K562 (cell line): Measurements from ENCODE around the gene TYRP1. TPM values are rescaled to one million over a fixed set of nuclear protein-coding genes. Genes with fewer than 3 reads are reported as not detected.

Experiments used
- ATAC-seq: fragments of 200-7000 bp; cut with Tn5 transposase; 3 replicates; pipeline ENCODE4 v1.9.1; 2020; ENCODE audit warnings: moderate library complexity
- BruUV-seq: library from RNA; stranded (reverse); fragments of 400-500 nt; replicated peaks from 2 replicates; lab custom pipeline; 2021; lab: Mats Ljungman, UMichigan
- CTCF ChIA-PET: fragments of 300-600 bp; formaldehyde crosslinking; extraction: SDS; loops from one replicate; lab custom pipeline; 2021; ENCODE audit warnings: low intra/inter-chr PET ratio; lab: Yijun Ruan, JAX
- POLR2A ChIA-PET: fragments of 300-600, 350-650 bp; sonication (Branson Sonifier 250); formaldehyde crosslinking; extraction: SDS; loops from one replicate; lab custom pipeline; 2021; ENCODE audit warnings: antibody characterized with exemption, inconsistent platforms; lab: Yijun Ruan, JAX
- DNase-seq, 4 experiments: peaks; one replicate each; pipeline versions ENCODE4 v3.0.0 to v3.0.0-alpha.2; 2011 to 2018; ENCODE audit warnings: low spot score in 3 of 4, mixed read lengths in 3 of 4; ENCODE audit errors: extremely low read depth in 1 of 4
- FAIRE-seq: peaks from 2 replicates; lab custom pipeline; 2011; peaks lifted over from hg19 to GRCh38; lab: Jason Lieb, UNC
- H2AFZ ChIP-seq: 2 replicates; pipeline ENCODE4 v1.6.0; 2011; ENCODE audit warnings: low read depth, low read length, control low read depth, inconsistent platforms
- H3K27ac ChIP-seq: fragments of 200-600 bp; 3 replicates; pipeline ENCODE4 v1.8.0; 2011; ENCODE audit warnings: low read depth, mild to moderate bottlenecking, control low read depth, inconsistent platforms, low read length, moderate library complexity, mixed read lengths; ENCODE audit errors: extremely low read depth
- H3K27me3 ChIP-seq, 2 experiments: fragments of 300-600 bp in 1 of 2; 2 replicates in 1 of 2; 3 replicates in 1 of 2; pipeline versions ENCODE4 v1.6.0 to v1.8.0; 2011; ENCODE audit warnings: inconsistent platforms in 2 of 2, low read length in 2 of 2, mild to moderate bottlenecking in 1 of 2, mixed read lengths in 1 of 2, moderate library complexity in 1 of 2; ENCODE audit not compliant: control insufficient read depth in 2 of 2, insufficient read depth in 2 of 2
- H3K36me3 ChIP-seq: fragments of 300-600 bp; 3 replicates; pipeline ENCODE4 v1.8.0; 2011; ENCODE audit warnings: mild to moderate bottlenecking, low read length, inconsistent platforms; ENCODE audit not compliant: control insufficient read depth, insufficient read depth
- H3K4me1 ChIP-seq, 2 experiments: fragments of 200-600 bp in 1 of 2; replicated peaks in 1 of 2; 2 replicates in 1 of 2; 3 replicates in 1 of 2; pipeline versions ENCODE4 v1.5.1 to v1.8.0; 2011; ENCODE audit warnings: inconsistent platforms in 2 of 2, low read length in 2 of 2, mild to moderate bottlenecking in 1 of 2, mixed read lengths in 1 of 2, moderate library complexity in 1 of 2; ENCODE audit not compliant: control insufficient read depth in 2 of 2, insufficient read depth in 2 of 2
- H3K4me2 ChIP-seq: 2 replicates; pipeline ENCODE4 v1.6.1; 2011; ENCODE audit warnings: low read length, control low read depth, inconsistent platforms, mixed read lengths; ENCODE audit not compliant: insufficient read depth
- H3K4me3 ChIP-seq: fragments of 200-600 bp; sonication (generic), shearing (Covaris generic); 2 replicates; pipeline ENCODE4 v1.5.1; 2016; ENCODE audit warnings: control low read depth, inconsistent platforms
- H3K79me2 ChIP-seq: fragments of 200-600 bp; 3 replicates; pipeline ENCODE4 v1.8.0; 2011; ENCODE audit warnings: low read length, inconsistent platforms; ENCODE audit not compliant: control insufficient read depth, insufficient read depth
- H3K9ac ChIP-seq, 2 experiments: 2 replicates each; pipeline versions ENCODE4 v1.6.0 to v1.6.1; 2011; ENCODE audit warnings: low read depth in 2 of 2, low read length in 2 of 2, control low read depth in 1 of 2, inconsistent platforms in 1 of 2, mild to moderate bottlenecking in 1 of 2, mixed read lengths in 1 of 2; ENCODE audit not compliant: insufficient read depth in 1 of 2
- H3K9me1 ChIP-seq: one replicate; pipeline ENCODE4 v1.6.0; 2011; ENCODE audit warnings: inconsistent platforms, mild to moderate bottlenecking, low read length, moderate library complexity; ENCODE audit not compliant: control insufficient read depth, insufficient read depth
- H3K9me3 ChIP-seq: replicated peaks from 2 replicates; pipeline ENCODE4 v1.5.1; 2011; ENCODE audit warnings: low read depth, low read length, inconsistent platforms; ENCODE audit not compliant: control insufficient read depth, insufficient read depth
- H4K20me1 ChIP-seq: replicated peaks from 2 replicates; pipeline ENCODE4 v1.6.1; 2011; ENCODE audit warnings: low read length, inconsistent platforms, mixed read lengths; ENCODE audit not compliant: control insufficient read depth, insufficient read depth
- CREBBP ChIP-seq: IDR thresholded peaks from one replicate; pipeline ENCODE4 v1.6.1; 2012; ENCODE audit warnings: low read depth, mild to moderate bottlenecking, control low read depth, inconsistent platforms, low read length
- RERE ChIP-seq: sonication (generic); formaldehyde crosslinking; IDR thresholded peaks from 2 replicates; pipeline ENCODE4 v1.8.0; 2023; ENCODE audit warnings: missing genetic modification reagents, mild to moderate bottlenecking, borderline replicate concordance
- ZBTB40 ChIP-seq, 2 experiments: fragments of 450-650 bp in 1 of 2; sonication (generic) in 1 of 2; formaldehyde crosslinking in 1 of 2; IDR thresholded peaks; 2 replicates each; pipeline versions ENCODE4 v1.7.1 to v1.9.0; 2016 to 2022; ENCODE audit warnings: inconsistent platforms in 1 of 2, mild to moderate bottlenecking in 1 of 2, missing genetic modification reagents in 1 of 2
- ZBTB5 ChIP-seq: fragments of 450-650 bp; IDR thresholded peaks from 2 replicates; pipeline ENCODE4 v1.6.1; 2017; ENCODE audit warnings: antibody characterized with exemption
- ZNF239 ChIP-seq: fragments of 250-450 bp; sonication (Bioruptor Pico); IDR thresholded peaks from 2 replicates; pipeline ENCODE4 v1.4.0; 2020; ENCODE audit warnings: mild to moderate bottlenecking
- in situ Hi-C: fragments of 300-500 bp; cut with MboI; formaldehyde crosslinking; loops from 4 replicates; pipeline ENCODE4 v1.15.0; 2018; ENCODE audit warnings: inconsistent platforms, mixed read lengths
- intact Hi-C: fragments of 100-400 bp; cut with micrococcal nuclease; formaldehyde crosslinking; loops from 2 replicates; pipeline ENCODE4 v1.14.2; 2022
- polyA plus RNA-seq, 8 experiments: library from polyadenylated mRNA; depleted of rRNA in 4 of 8; stranded (reverse) in 5 of 8; unstranded in 3 of 8; fragments of >200 nt; fragmentation: Nextera tagmentation in 2 of 8; fragmentation: Illumina TruSeq in 1 of 8; extraction: Ambion mirVana in 2 of 8; extraction: Trizol in 1 of 8; gene quantifications; 2 replicates each; pipeline versions ENCODE4 v1.2.1 to v1.2.3, GENCODE V29; 2011 to 2014; ENCODE audit warnings: inconsistent platforms in 1 of 8, missing spikeins in 1 of 8
- total RNA-seq, 7 experiments: library from RNA; depleted of rRNA in 6 of 7; stranded (reverse); fragments of >200 nt in 6 of 7; fragmentation: Illumina TruSeq in 2 of 7; extraction: Trizol in 2 of 7; gene quantifications; 2 replicates each; pipeline versions ENCODE4 v1.2.1 to v1.2.3, GENCODE V29; 2011 to 2021; ENCODE audit warnings: low replicate concordance in 1 of 7

Gene TYRP1
- total and polyA plus RNA-seq, 9 of the 15 experiments (the other 6 are each of a cell fraction or from before 2014, with no cell fraction given): not detected

GRCh38 chr9:12748954-12749353 lies 55.8 kb downstream of the TYRP1 start:
- H2AFZ ChIP-seq: no peak overlapping the region
- no peak overlapping the region for H3K27ac ChIP-seq
- BruUV-seq: no TSS peak
- no peaks in the 10 kb centered on the region for H3K9me3 ChIP-seq
- no peak for ATAC-seq
- no peaks in the 10 kb centered on the region for H3K36me3 ChIP-seq
- in situ Hi-C loops: no loop called here
- intact Hi-C loops: no loop called here
- no peak overlapping the region for H3K9ac ChIP-seq
- H3K27me3 ChIP-seq: no peaks in the 10 kb centered on the region
- H3K9me1 ChIP-seq: no peaks in the 10 kb centered on the region
- no peak overlapping the region for H3K4me2 ChIP-seq
- no peaks in the 10 kb centered on the region for H3K4me1 ChIP-seq
- H3K4me3 ChIP-seq: no peak overlapping the region
- POLR2A ChIA-PET: no interaction called here
- H4K20me1 ChIP-seq: no peaks in the 10 kb centered on the region
- no peak for DNase-seq
- CTCF ChIA-PET: no interaction called here
- H3K79me2 ChIP-seq: no peaks in the 10 kb centered on the region
- no peak for FAIRE-seq
- TF ChIP-seq RERE: no peak
- no peak for TF ChIP-seq ZBTB40 (IDR thresholded peaks at IDR 0.05)
- TF ChIP-seq ZBTB40 (CRISPR knock-in tag; IDR thresholded peaks at IDR 0.05): no peak
- TF ChIP-seq ZBTB5: no peak
- no peak for TF ChIP-seq ZNF239
- no peak for TF ChIP-seq CREBBP
